PFSK-1 (cell line): Measurements from ENCODE around the gene LDLRAD4.

ENCODE experiments used
- POLR2AphosphoS5 ChIP-seq: IDR thresholded peaks from 2 replicates; pipeline ENCODE4 v1.6.1; 2012; ENCODE audit warnings: low read depth, mild to moderate bottlenecking, control low read depth, low read length, moderate library complexity
- TAF1 ChIP-seq: IDR thresholded peaks from 2 replicates; pipeline ENCODE4 v1.6.1; 2012; ENCODE audit warnings: low read length, control low read depth, borderline replicate concordance; ENCODE audit not compliant: insufficient read depth
- TF ChIP-seq, protein P1 (sequence below), 2 experiments: IDR thresholded peaks; 2 replicates each; pipeline versions ENCODE4 v1.6.1 to v1.8.0; 2011 to 2012; ENCODE audit warnings: low read depth in 2 of 2, low read length in 2 of 2, control low read depth in 1 of 2, inconsistent platforms in 1 of 2, mild to moderate bottlenecking in 1 of 2, moderate library complexity in 1 of 2; ENCODE audit not compliant: insufficient read depth in 1 of 2

DNA sequence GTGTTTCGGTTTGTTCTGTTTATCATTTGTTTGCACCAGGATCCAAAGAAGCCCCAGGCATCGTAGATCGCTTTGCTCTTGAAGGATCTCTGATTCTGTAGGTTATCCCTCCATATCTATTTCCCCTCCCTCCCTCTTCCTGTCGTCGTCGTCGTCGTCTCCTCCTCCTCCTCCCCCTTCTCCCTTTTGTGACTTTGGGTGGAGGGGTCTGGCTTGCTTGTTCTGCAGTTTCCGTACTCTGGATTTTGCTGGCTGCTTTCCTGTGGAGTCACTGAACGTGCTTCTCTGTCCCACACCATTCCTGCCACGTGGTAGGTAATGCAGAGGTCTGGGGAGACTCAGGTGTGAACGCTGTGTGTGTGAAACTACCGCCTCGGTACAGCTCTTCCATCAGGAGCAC, 225.0 kb downstream of the LDLRAD4 start:
- TF ChIP-seq, protein P1, sequence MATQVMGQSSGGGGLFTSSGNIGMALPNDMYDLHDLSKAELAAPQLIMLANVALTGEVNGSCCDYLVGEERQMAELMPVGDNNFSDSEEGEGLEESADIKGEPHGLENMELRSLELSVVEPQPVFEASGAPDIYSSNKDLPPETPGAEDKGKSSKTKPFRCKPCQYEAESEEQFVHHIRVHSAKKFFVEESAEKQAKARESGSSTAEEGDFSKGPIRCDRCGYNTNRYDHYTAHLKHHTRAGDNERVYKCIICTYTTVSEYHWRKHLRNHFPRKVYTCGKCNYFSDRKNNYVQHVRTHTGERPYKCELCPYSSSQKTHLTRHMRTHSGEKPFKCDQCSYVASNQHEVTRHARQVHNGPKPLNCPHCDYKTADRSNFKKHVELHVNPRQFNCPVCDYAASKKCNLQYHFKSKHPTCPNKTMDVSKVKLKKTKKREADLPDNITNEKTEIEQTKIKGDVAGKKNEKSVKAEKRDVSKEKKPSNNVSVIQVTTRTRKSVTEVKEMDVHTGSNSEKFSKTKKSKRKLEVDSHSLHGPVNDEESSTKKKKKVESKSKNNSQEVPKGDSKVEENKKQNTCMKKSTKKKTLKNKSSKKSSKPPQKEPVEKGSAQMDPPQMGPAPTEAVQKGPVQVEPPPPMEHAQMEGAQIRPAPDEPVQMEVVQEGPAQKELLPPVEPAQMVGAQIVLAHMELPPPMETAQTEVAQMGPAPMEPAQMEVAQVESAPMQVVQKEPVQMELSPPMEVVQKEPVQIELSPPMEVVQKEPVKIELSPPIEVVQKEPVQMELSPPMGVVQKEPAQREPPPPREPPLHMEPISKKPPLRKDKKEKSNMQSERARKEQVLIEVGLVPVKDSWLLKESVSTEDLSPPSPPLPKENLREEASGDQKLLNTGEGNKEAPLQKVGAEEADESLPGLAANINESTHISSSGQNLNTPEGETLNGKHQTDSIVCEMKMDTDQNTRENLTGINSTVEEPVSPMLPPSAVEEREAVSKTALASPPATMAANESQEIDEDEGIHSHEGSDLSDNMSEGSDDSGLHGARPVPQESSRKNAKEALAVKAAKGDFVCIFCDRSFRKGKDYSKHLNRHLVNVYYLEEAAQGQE (IDR thresholded peaks at IDR 0.05; ENCODE audit: insufficient read depth in 1 of 2, low read depth in 2 of 2, low read length in 2 of 2), result no peak
- TF ChIP-seq TAF1 (no peak), POLR2AphosphoS5 (no peak)
